Loucy (cell line): ENCODE measurements around the gene ALK.

ENCODE experiments used
- H2AFZ ChIP-seq: fragments of 200-600 bp; sonication (generic); 2 replicates; pipeline ENCODE4 v1.6.0; 2016; ENCODE audit warnings: antibody characterized with exemption, mild to moderate bottlenecking, low read length, moderate library complexity
- H3F3A ChIP-seq: fragments of 200-600 bp; 2 replicates; pipeline ENCODE4 v1.6.0; 2016; ENCODE audit warnings: antibody characterized with exemption, low read depth, mild to moderate bottlenecking
- H3K27me3 ChIP-seq: fragments of 200-600 bp; sonication (generic); 2 replicates; pipeline ENCODE4 v1.6.1; 2014; ENCODE audit warnings: low read length, mild to moderate bottlenecking; ENCODE audit not compliant: insufficient read depth, poor library complexity, severe bottlenecking
- H3K36me3 ChIP-seq: fragments of 200-600 bp; sonication (generic); 2 replicates; pipeline ENCODE4 v1.6.1; 2016; ENCODE audit warnings: low read length; ENCODE audit not compliant: insufficient read depth
- H3K4me1 ChIP-seq: fragments of 200-600 bp; sonication (generic); 2 replicates; pipeline ENCODE4 v1.5.1; 2014; ENCODE audit warnings: low read length, mild to moderate bottlenecking; ENCODE audit not compliant: insufficient read depth, poor library complexity, severe bottlenecking
- H3K4me2 ChIP-seq: fragments of 200-600 bp; sonication (generic); 2 replicates; pipeline ENCODE4 v1.6.0; 2014; ENCODE audit warnings: antibody characterized with exemption, low read length, low read depth, mild to moderate bottlenecking; ENCODE audit not compliant: poor library complexity, severe bottlenecking
- H3K4me3 ChIP-seq: fragments of 200-600 bp; sonication (generic); 2 replicates; pipeline ENCODE4 v1.5.1; 2014; ENCODE audit warnings: low read length, mild to moderate bottlenecking, mixed read lengths; ENCODE audit not compliant: poor library complexity, severe bottlenecking
- H3K79me2 ChIP-seq: fragments of 200-600 bp; sonication (generic); 2 replicates; pipeline ENCODE4 v1.6.1; 2014; ENCODE audit warnings: low read length; ENCODE audit not compliant: insufficient read depth
- H3K9ac ChIP-seq: fragments of 200-600 bp; sonication (generic); 2 replicates; pipeline ENCODE4 v1.6.0; 2014; ENCODE audit warnings: mild to moderate bottlenecking, low read depth, low read length, moderate library complexity; ENCODE audit not compliant: poor library complexity, severe bottlenecking
- H3K9me2 ChIP-seq: fragments of 200-600 bp; sonication (generic); replicated peaks from 2 replicates; pipeline ENCODE4 v1.6.1; 2016; ENCODE audit warnings: low read depth, low read length, mixed read lengths
- H3K9me3 ChIP-seq: fragments of 200-600 bp; sonication (generic); 2 replicates; pipeline ENCODE4 v1.6.1; 2014; ENCODE audit warnings: mild to moderate bottlenecking, antibody characterized with exemption, low read length, low read depth; ENCODE audit not compliant: insufficient read depth
- H4K20me1 ChIP-seq: fragments of 200-600 bp; sonication (generic); 2 replicates; pipeline ENCODE4 v1.6.0; 2014; ENCODE audit warnings: antibody characterized with exemption, low read length, mild to moderate bottlenecking; ENCODE audit not compliant: insufficient read depth, poor library complexity, severe bottlenecking
- CTCF ChIP-seq: fragments of 200-600 bp; sonication (generic); conservative IDR thresholded peaks from 2 replicates; pipeline ENCODE4 v1.5.1; 2014; ENCODE audit warnings: mild to moderate bottlenecking, antibody characterized with exemption, low read length
- EZH2phosphoT487 ChIP-seq: fragments of 200-600 bp; IDR thresholded peaks from 2 replicates; pipeline ENCODE4 v1.6.1; 2018; ENCODE audit warnings: antibody characterized with exemption, mild to moderate bottlenecking, moderate library complexity, borderline replicate concordance

ALK gene

GRCh38 chr2:29235411-29235810 is 686.0 kb downstream of the ALK start:
- Histone ChIP-seq H4K20me1 (no peaks in the 10 kb centered on the region), H3K9ac (no peak overlapping the region), H3K36me3 (no peaks in the 10 kb centered on the region), H3K9me2 (no peaks in the 10 kb centered on the region), H3K9me3 (no peaks in the 10 kb centered on the region), H3K79me2 (no peaks in the 10 kb centered on the region), H2AFZ (no peak overlapping the region), H3K4me1 (no peaks in the 10 kb centered on the region), H3K4me2 (no peak overlapping the region), H3K4me3 (no peak overlapping the region), H3K27me3 (no peaks in the 10 kb centered on the region), H3F3A (no peaks in the 10 kb centered on the region)
- TF ChIP-seq EZH2phosphoT487 (no peak), CTCF (no peak)

- Histone ChIP-seq H3K9ac (no peak overlapping the region), H3K36me3 (no peaks in the 10 kb centered on the region), H3K9me2 (no peaks in the 10 kb centered on the region), H3K4me1 (no peaks in the 10 kb centered on the region), H3K27me3 (no peaks in the 10 kb centered on the region), H3F3A (no peaks in the 10 kb centered on the region), H3K9me3 (no peaks in the 10 kb centered on the region), H3K4me2 (no peak overlapping the region), H3K4me3 (no peak overlapping the region), H2AFZ (no peak overlapping the region), H3K79me2 (no peaks in the 10 kb centered on the region), H4K20me1 (no peaks in the 10 kb centered on the region)
- no peak for TF ChIP-seq EZH2phosphoT487
Measured at GRCh38 chr2:29233428-29233827, 688.0 kb downstream of the ALK start.

GRCh38 chr2:29232041-29232440 is 689.3 kb downstream of the ALK start:
- Histone ChIP-seq H3K4me3 (no peak overlapping the region), H3K27me3 (no peaks in the 10 kb centered on the region), H3F3A (no peaks in the 10 kb centered on the region), H3K4me2 (no peak overlapping the region), H3K9me3 (no peaks in the 10 kb centered on the region), H3K9me2 (no peaks in the 10 kb centered on the region), H3K9ac (no peak overlapping the region), H3K36me3 (no peaks in the 10 kb centered on the region), H3K79me2 (no peaks in the 10 kb centered on the region), H3K4me1 (no peaks in the 10 kb centered on the region), H4K20me1 (no peaks in the 10 kb centered on the region), H2AFZ (no peak overlapping the region)
- TF ChIP-seq CTCF (no peak), EZH2phosphoT487 (no peak)

- Histone ChIP-seq H3K27me3 (no peaks in the 10 kb centered on the region), H3K4me2 (no peak overlapping the region), H3K79me2 (no peaks in the 10 kb centered on the region), H3K4me3 (no peak overlapping the region), H3F3A (no peaks in the 10 kb centered on the region), H4K20me1 (no peaks in the 10 kb centered on the region), H3K9me2 (no peaks in the 10 kb centered on the region), H3K9ac (no peak overlapping the region), H3K9me3 (no peaks in the 10 kb centered on the region), H3K36me3 (no peaks in the 10 kb centered on the region), H2AFZ (no peak overlapping the region), H3K4me1 (no peaks in the 10 kb centered on the region)
- TF ChIP-seq CTCF (no peak), EZH2phosphoT487 (no peak)
Measured at GRCh38 chr2:29229640-29230039, 691.7 kb downstream of the ALK start.
